NB4 (cell line): ENCODE measurements around the gene RUFY1.

Experiments
- DNase-seq: peaks from one replicate; pipeline ENCODE4 v3.0.0; 2010; ENCODE audit warnings: low read depth
- H3K4me3 ChIP-seq: one replicate; pipeline ENCODE4 v1.5.1; 2011; ENCODE audit warnings: mild to moderate bottlenecking, low read depth, low read length, moderate library complexity
- MAX ChIP-seq: IDR thresholded peaks from 2 replicates; pipeline ENCODE4 v1.6.1; 2011; ENCODE audit warnings: low read depth, low read length
- MYC ChIP-seq: IDR thresholded peaks from 2 replicates; pipeline ENCODE4 v1.6.1; 2011; ENCODE audit warnings: low read depth, low read length
- POLR2A ChIP-seq: IDR thresholded peaks from 2 replicates; pipeline ENCODE4 v1.6.1; 2011; ENCODE audit warnings: mild to moderate bottlenecking; ENCODE audit not compliant: insufficient read length; ENCODE audit errors: extremely low read depth
- TF ChIP-seq, protein P1 (sequence below): IDR thresholded peaks from one replicate; pipeline ENCODE4 v1.5.1; 2012; ENCODE audit warnings: low read depth, low read length

RUFY1 gene

GRCh38 chr5:179608131-179608581 is 57.8 kb downstream of the RUFY1 start:
- DNase-seq = peak; percentile 60
- no peak overlapping the region for H3K4me3 ChIP-seq
- peak; percentile 53 for TF ChIP-seq MAX
- no peak for TF ChIP-seq MYC

- no peak for TF ChIP-seq MYC
- no peak overlapping the region for H3K4me3 ChIP-seq
- DNase-seq = no peak
These were observed 59.4 kb downstream of the RUFY1 start for GRCh38 chr5:179609834-179610108.

DNA sequence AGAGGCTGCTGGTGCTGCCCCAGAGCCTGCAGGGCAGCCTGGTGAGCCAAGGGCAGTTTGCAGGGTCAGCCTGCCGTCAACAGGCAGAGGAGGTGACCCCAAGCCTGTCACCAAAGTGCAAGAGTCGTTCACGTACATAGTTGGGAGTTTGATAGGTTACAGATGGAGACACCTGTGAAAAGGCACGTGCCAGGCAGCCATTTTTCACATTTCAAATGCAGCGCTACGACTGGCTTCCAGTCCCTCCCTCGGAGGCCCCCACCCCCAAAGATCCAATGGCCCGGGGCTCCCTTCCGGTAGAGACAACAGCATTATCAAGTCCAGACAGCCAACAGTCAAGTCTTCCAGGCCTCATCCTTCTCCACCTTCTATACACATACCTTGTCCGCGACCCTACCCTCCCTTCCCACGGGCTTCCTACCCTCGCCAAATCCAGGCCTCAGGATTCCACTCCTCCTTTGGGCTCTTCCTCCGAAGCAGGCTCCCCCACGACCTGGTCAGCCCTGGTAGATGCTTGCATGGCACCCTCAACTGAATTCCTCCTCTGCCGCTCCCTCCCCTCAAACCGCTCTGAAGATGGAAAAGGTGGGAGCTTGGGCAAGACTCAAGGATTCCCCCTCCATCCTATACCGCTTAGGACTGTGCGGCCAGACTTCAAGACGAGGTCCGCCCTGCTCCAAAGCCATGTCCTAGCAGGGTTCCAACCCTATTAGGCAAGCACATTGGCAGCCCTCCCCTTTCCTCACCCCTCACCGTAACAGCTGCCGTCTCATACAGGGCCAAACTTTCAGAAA is 60.0 kb downstream of the RUFY1 start:
- TF ChIP-seq MYC (no peak), POLR2A (no peak), MAX (no peak)
- TF ChIP-seq, protein P1, sequence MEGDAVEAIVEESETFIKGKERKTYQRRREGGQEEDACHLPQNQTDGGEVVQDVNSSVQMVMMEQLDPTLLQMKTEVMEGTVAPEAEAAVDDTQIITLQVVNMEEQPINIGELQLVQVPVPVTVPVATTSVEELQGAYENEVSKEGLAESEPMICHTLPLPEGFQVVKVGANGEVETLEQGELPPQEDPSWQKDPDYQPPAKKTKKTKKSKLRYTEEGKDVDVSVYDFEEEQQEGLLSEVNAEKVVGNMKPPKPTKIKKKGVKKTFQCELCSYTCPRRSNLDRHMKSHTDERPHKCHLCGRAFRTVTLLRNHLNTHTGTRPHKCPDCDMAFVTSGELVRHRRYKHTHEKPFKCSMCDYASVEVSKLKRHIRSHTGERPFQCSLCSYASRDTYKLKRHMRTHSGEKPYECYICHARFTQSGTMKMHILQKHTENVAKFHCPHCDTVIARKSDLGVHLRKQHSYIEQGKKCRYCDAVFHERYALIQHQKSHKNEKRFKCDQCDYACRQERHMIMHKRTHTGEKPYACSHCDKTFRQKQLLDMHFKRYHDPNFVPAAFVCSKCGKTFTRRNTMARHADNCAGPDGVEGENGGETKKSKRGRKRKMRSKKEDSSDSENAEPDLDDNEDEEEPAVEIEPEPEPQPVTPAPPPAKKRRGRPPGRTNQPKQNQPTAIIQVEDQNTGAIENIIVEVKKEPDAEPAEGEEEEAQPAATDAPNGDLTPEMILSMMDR = no peak
- H3K4me3 ChIP-seq = no peak overlapping the region
- peak; percentile 23 for DNase-seq

- no peak for TF ChIP-seq POLR2A
- no peak for TF ChIP-seq MAX
- no peak for TF ChIP-seq MYC
- TF ChIP-seq, protein P1 = no peak
- DNase-seq = peak; percentile 31
- H3K4me3 ChIP-seq = no peak overlapping the region
These were observed 60.5 kb downstream of the RUFY1 start for GRCh38 chr5:179610903-179611265.

DNA sequence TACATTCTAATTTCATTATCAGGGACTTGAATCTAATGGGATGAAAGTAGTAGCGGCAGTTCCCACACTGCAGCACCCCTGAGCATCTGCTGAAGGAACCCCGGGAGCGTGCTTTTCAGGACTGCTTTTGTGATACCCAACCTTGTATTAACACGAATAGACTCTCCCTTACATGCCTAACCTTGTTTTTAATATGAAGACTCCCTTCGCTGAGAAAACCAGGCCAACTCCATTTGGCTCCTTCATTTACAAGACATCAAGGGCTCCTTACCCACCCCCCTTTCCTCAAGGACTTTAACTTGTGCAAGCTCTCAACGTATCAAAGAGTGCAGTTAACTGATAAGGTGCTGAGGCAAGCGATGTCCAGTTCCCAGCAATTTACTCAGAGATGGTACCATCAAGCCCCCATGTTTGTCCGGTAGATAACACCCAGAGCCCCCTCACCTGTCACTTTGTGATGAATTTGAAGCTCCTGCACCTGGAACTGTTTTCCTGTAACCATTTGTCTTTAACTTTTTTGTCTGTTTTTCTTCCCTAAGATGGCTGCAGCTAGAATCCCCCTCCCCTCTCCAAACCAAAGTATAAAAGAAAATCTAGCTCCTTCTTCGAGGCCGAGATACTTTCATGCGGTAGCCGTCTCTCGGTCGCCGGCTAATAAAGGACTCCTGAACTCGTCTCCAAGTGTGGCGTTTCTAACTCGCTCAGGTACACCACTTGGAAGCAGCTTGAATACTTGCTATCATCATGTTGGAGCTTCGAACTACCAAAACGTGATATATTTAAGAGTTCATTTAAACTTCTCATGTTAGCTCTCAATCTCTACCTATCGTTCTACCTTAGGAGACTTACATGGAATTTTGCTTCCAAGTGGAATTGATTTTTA is 62.5 kb downstream of the RUFY1 start:
- H3K4me3 ChIP-seq = no peak overlapping the region
- TF ChIP-seq MAX (no peak), MYC (no peak), POLR2A (no peak)
- TF ChIP-seq, protein P1 = no peak
- DNase-seq = peak; percentile 55

GRCh38 chr5:179613460-179614071 is 63.2 kb downstream of the RUFY1 start:
- H3K4me3 ChIP-seq = no peak overlapping the region
- TF ChIP-seq POLR2A (no peak), MAX (no peak), MYC (no peak)
- TF ChIP-seq, protein P1 = no peak
- DNase-seq = peak; percentile 34
